Activated CD4-positive, alpha-beta T cell treated with anti-CD3 and anti-CD28 coated beads for 1 hour (primary cell): ENCODE data around the gene C5orf47.
"Not testable (repeated sequence)": the region's sequence is repeated elsewhere in the genome, so short reads cannot be mapped to it uniquely, and the experiment has no call there.

Source experiments
- DNase-seq: peaks from one replicate; pipeline ENCODE4 v3.0.0-alpha.2; 2020

The C5orf47 gene

GRCh38 chr5:173970878-173971650, 17.9 kb upstream of the C5orf47 start:
- DNase-seq: no peak

DNA sequence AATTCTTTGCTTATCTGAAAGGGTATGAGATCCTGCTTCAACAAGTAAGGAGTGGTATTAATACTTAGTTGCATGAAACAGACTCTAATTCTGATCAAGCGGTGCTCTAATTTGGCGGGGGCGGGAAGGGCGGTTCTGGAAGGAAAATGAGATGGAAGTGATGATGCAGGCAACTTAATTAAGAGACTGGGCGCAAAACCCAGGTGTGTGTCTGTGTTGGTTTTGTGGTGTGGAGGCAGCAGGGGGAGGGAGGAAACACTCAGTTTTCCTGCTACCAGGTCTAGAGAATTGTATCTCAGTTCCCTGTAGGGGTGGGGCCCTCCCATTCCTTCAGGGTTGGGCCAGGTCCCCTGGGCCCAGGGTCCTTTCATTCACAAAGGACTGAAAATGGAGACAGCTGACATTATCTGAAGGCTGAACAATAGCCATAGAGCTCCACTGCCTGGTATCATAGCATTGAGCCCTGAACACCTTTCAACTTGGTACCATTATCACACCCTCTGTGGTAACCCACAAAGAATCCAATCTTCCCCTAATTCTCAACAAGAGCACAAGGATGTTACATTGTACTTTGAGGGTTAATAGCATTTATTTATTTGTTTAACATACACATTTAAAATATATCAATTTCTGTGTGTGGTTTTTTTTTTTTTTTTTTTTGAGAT, 17.2 kb upstream of the C5orf47 start:
- DNase-seq: no peak

GRCh38 chr5:173972607-173972924, 16.4 kb upstream of the C5orf47 start:
- DNase-seq: no peak

DNA sequence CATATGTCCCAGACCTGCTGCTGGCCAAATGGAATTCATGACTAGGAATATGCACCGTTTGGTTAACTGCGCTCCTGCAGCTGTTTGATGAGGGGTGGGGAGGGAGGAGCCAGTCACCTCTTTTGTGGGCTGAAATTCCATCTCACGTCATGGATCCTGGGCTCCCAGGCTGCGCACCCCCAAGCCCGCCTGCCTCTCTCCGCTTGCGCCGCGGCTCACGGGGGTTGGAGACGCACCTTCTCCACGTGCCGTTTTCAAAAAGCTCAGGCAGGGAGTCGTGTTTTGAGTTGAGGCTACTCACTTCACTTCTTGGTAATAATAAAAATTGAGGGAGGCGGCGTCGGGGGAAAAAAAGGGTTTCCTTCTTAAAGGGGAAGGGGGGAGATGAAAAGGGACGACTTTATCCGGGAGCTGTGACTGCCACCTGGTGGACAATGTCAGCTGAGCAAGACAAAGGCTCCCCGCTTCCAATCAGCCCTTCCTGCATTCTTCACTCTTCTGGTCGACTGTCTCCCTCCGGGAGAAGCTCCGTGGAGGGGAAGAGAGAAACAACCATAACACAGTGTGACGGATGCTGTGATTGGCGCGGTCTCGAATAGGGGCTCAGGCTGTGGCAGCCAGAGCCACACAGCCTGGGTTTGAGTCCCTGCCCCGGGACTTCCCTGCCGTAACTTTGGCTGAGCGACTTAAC, 15.9 kb upstream of the C5orf47 start:
- DNase-seq: peak; percentile 61

DNA sequence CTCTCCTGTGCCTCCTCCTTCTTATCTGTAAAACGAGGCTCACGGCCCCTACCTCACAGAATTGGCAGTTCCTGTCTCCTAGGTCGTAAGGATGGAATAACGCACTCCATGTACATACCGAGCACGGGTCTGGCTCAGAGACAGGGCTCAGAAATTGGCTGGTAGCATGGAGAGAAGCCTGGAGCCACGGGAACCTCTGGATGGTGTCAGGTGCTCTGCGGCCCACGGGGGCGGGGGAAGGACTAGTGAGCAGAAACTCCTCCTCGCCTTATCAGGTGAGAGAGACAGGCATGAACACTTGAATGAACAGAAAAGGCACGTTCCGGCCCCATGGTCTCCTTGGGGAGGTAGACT, 15.4 kb upstream of the C5orf47 start:
- DNase-seq: no peak

DNA sequence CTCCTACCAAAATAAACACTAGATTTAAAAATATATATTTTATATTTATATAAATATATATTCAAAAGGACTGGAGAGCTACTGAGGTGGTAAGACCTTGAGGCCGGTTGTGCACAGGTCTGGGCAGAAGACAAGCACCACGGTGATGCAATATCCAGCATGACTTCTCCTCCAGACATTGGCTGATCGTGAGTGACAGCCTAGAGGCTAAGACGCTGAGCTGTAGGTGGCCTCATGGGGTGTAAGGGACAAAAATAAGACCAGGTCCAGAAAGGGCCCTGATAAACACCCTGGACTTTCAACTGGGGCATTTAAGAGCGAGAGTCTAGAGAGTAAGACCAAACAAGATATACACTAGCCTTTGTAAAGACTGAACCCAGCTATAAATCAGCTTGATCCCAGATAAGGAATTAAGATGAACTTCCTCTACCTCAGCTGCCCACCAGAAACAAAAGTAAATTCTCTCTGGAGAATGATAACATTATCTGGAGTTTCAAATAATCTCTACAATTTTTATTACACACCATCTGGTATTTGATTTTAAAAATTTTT, 14.2 kb upstream of the C5orf47 start:
- no peak for DNase-seq

DNA sequence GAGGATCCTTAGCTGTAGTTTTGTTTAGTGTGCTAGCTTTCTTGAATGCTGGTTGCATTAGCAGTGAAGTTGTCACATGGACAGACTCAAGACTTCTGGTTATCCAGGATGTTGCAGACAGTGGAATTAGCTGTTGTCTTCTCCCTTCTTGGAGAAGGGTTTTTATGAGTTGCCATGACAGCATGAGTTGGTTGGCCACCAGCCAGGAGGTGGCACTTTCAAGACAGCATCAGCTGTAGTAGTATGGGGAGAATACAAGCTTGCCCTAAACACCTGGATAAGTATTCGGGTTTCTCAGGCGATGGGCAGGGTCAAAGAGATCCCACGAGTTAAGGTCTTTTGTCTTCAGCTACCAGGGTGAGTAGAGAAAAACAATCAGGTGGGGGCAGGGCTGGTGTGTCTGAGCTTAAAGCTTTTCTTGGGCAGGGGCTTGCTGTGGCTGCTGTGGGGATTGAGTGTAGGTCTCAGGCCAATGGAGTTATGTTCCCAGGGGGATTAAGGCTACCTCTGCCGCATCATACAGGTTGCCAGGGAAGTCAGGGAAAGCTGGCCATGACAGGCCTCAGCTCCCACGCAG, 7.7 kb upstream of the C5orf47 start:
- DNase-seq: no peak

DNA sequence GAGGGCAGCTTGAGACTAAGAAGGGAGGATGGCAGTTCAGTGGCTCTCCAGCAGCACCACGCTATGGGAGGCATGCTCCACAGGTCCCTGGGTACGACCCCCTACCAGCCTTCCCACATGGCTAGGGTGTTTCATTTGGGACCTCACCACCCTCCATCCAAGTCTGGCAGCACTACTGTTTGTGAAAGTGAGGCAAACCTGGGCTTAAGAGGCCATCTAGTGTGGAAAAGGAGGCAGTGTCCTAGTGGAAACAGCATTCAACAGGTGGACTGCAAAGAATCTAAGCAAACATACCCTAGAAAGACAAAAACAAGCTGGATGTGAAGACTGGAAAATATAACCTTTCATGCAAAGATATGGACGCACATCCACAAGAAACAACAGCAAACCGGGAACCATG, 4.8 kb upstream of the C5orf47 start:
- DNase-seq: no peak

GRCh38 chr5:173989432-173990082, 587 bp downstream of the C5orf47 start:
- no peak for DNase-seq

DNA sequence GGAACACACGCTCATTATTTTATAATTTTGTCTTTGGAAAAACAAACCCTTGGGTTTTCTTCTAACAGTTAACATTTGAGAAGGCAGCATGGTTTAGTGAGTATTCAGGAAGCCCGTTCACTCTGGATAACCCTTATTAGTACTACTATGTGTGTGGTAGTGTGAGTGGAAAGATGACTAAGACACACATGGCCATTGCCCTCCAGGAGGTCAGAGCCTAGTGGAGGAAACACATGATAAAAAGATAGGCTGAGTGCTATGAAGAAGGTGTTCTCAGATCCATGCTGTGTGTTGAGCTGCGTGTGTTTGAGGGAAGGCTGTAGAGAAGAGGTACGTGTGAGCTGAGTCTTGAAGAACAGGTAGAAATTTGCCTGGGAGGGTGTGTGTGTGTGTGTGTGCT, 8.4 kb downstream of the C5orf47 start:
- no peak for DNase-seq

DNA sequence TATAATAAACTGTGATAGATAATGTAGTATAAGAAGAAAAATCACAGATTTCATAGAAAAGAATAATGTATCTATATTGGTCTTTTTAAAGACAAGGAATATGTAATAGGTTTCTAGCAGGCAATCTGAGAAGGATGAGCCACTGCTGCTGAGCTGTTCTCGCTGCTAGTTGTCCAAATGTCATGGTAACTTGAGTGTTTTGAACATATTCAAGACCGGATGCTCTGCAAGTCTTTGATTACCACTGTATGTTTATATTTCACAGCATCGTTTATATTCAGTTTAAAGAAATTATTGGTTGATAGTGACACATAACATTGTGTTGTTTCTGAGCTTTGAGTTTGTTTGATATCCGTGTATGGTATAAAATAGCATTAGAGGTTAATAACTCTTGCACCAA, 9.6 kb downstream of the C5orf47 start:
- no peak for DNase-seq

DNA sequence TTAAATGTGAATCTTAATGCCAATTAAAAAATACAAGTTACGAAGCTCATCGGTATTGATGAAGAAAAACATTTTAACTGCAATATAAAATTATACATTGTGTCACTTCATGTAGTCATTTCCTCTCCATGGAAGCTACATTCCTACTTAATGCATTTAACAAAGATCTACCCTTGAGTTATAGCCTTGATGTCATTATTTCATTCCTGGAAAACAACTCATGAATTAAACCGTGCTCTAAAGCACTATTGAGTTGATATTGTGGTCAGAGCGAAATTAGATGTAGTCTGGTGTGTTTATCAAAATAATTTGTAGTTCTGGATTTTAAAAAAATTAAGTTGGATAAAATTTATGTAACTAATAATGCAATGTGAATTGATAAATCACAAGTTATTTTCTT, 11.1 kb downstream of the C5orf47 start:
- no peak for DNase-seq

- no peak for DNase-seq
Observed at GRCh38 chr5:174003795-174004194, 14.8 kb downstream of the C5orf47 start.

GRCh38 chr5:174008922-174009321, 20.0 kb downstream of the C5orf47 start:
- no peak for DNase-seq

- no peak for DNase-seq
Observed at GRCh38 chr5:174010365-174010764, 21.4 kb downstream of the C5orf47 start.

DNA sequence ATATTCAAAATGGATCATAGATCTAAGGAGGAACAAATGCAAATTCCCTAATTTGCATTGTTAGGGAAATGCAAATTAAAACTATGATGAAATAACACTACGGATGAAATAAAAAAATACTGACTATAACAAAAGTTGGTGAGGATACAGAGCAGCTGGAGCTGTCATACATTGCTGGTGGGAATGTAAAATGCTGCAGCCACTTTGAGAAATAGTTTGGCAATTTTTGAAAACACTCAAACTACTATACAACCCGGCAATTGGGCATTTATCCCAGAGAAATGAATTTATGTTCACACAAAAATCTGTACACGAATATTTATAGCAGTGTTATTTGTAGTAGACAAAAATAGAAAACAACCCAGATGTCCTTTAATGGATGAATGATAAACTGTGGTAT, 22.5 kb downstream of the C5orf47 start:
- DNase-seq: no peak

GRCh38 chr5:174020069-174020927, 31.3 kb downstream of the C5orf47 start:
- DNase-seq: not testable (repeated sequence)

DNA sequence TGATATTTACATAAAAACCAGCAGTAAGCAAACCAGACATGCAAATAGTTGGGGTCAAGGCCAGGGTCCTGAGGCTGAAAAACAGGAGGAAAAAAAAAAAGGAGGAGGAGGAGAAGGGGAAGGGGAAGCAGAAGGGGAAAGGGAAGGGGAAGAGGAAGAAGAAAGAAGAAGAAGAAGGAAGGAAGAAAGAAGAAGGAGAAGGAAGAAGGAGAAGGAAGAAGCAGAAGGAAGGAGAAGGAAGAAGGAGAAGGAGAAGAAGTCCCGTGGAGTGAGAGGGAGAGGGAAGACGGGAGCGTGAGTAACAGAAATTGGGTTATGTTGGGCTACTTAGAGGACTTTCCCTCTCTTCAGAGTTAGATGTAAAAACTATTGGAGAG, 31.9 kb downstream of the C5orf47 start:
- no peak for DNase-seq

- no peak for DNase-seq
Observed at GRCh38 chr5:174022384-174023095, 33.6 kb downstream of the C5orf47 start.

DNA sequence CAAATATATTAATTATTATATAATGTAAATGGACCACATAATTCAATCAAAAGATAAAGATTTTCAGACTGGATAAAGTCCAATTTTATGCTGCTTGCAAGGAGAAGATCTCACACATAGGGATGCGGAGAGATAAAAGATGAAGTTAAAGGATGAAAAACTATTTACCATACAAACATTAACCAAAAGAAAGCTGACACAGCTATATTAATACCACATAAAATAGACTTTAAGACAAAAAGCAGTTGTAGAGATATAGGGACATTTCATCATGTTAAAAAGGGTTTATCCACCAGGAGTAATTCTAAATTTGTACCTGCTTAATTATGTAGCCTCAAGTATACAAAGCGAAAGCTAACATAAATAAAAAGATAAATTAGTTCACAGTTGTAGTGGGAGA, 41.3 kb downstream of the C5orf47 start:
- DNase-seq: no peak

- no peak for DNase-seq
Observed at GRCh38 chr5:174044466-174045254, 55.7 kb downstream of the C5orf47 start.
